Neural progenitor cell (in vitro differentiated cells): Measurements from ENCODE around the gene RPTOR. TPM values are rescaled to one million over a fixed set of nuclear protein-coding genes. Genes with fewer than 3 reads are reported as not detected.

Experiments
- DNase-seq: peaks from one replicate; pipeline ENCODE4 v3.0.0-alpha.2; 2016; ENCODE audit warnings: low spot score
- H2AFZ ChIP-seq: fragments of 200-600 bp; sonication (generic); replicated peaks from 2 replicates; pipeline ENCODE4 v1.6.1; 2016; ENCODE audit warnings: antibody characterized with exemption
- H3F3A ChIP-seq: fragments of 200-600 bp; sonication (generic); 2 replicates; pipeline ENCODE4 v1.6.1; 2016; ENCODE audit warnings: antibody characterized with exemption, low read depth
- H3K27ac ChIP-seq: fragments of 200-600 bp; sonication (generic); 2 replicates; pipeline ENCODE4 v1.5.1; 2016; ENCODE audit warnings: mild to moderate bottlenecking
- H3K27me3 ChIP-seq: fragments of 200-600 bp; sonication (generic); 2 replicates; pipeline ENCODE4 v1.6.1; 2016; ENCODE audit warnings: mild to moderate bottlenecking, moderate library complexity
- H3K36me3 ChIP-seq: fragments of 200-600 bp; sonication (generic); 2 replicates; pipeline ENCODE4 v1.5.1; 2016
- H3K4me1 ChIP-seq: fragments of 200-600 bp; sonication (generic); 2 replicates; pipeline ENCODE4 v1.6.1; 2016; ENCODE audit warnings: mixed run types
- H3K4me2 ChIP-seq: fragments of 200-600 bp; sonication (generic); 2 replicates; pipeline ENCODE4 v1.6.1; 2016
- H3K4me3 ChIP-seq: fragments of 200-600 bp; sonication (generic); 2 replicates; pipeline ENCODE4 v1.5.1; 2016
- H3K79me2 ChIP-seq: fragments of 200-600 bp; sonication (generic); 2 replicates; pipeline ENCODE4 v1.6.1; 2016; ENCODE audit warnings: low read depth
- H3K9ac ChIP-seq: fragments of 200-600 bp; sonication (generic); 2 replicates; pipeline ENCODE4 v1.6.1; 2016
- H3K9me3 ChIP-seq: fragments of 200-600 bp; sonication (generic); 2 replicates; pipeline ENCODE4 v1.5.1; 2016; ENCODE audit warnings: low read depth
- H4K20me1 ChIP-seq: fragments of 200-600 bp; sonication (generic); 2 replicates; pipeline ENCODE4 v1.6.1; 2016; ENCODE audit warnings: low read depth
- H3K27ac Mint-ChIP-seq: 3 replicates; pipeline ENCODE4 v1.8.0; 2021; ENCODE audit warnings: mixed read lengths
- H3K27me3 Mint-ChIP-seq: 2 replicates; pipeline ENCODE4 v1.8.0; 2022; ENCODE audit warnings: low read depth, mild to moderate bottlenecking, inconsistent platforms, moderate library complexity, mixed read lengths; ENCODE audit not compliant: insufficient read depth
- H3K36me3 Mint-ChIP-seq: 3 replicates; pipeline ENCODE4 v1.8.0; 2021; ENCODE audit warnings: mixed read lengths
- H3K4me1 Mint-ChIP-seq: 3 replicates; pipeline ENCODE4 v1.8.0; 2021; ENCODE audit warnings: mixed read lengths
- H3K4me3 Mint-ChIP-seq: 3 replicates; pipeline ENCODE4 v1.8.0; 2021; ENCODE audit warnings: mild to moderate bottlenecking, moderate library complexity, mixed read lengths
- H3K9me3 Mint-ChIP-seq: 3 replicates; pipeline ENCODE4 v1.8.0; 2020; ENCODE audit warnings: mixed read lengths
- CTCF ChIP-seq: fragments of 200-600 bp; sonication (generic); IDR thresholded peaks from 2 replicates; pipeline ENCODE4 v1.5.1; 2017; ENCODE audit warnings: antibody characterized with exemption, mild to moderate bottlenecking
- EZH2 ChIP-seq: fragments of 200-600 bp; sonication (generic); IDR thresholded peaks from 2 replicates; pipeline ENCODE4 v1.6.1; 2017; ENCODE audit warnings: antibody characterized with exemption, mild to moderate bottlenecking, moderate library complexity
- EZH2phosphoT487 ChIP-seq: fragments of 200-600 bp; sonication (generic); IDR thresholded peaks from 2 replicates; pipeline ENCODE4 v1.6.1; 2017; ENCODE audit warnings: antibody characterized with exemption
- total RNA-seq: library from RNA; depleted of rRNA; stranded (reverse); fragments of >200 nt; gene quantifications from 2 replicates; pipeline ENCODE4 v1.2.3, GENCODE V29; 2015; ENCODE audit warnings: low replicate concordance

The RPTOR gene
- total RNA-seq, 1 donor from 2014 or later, result 7.4 TPM

GRCh38 chr17:80816241-80817103 lies 271.8 kb downstream of the RPTOR start:
- H3K36me3 ChIP-seq, result no peaks in the 10 kb centered on the region
- H3K27me3 Mint-ChIP-seq, result no peaks in the 10 kb centered on the region
- no peak for DNase-seq
- no peak overlapping the region for H3K4me3 Mint-ChIP-seq
- no peak overlapping the region for H3K4me3 ChIP-seq
- peaks cover 6% of the 10 kb centered on the region for H3K36me3 Mint-ChIP-seq
- TF ChIP-seq EZH2phosphoT487 (no peak), CTCF (no peak), EZH2 (no peak)
- no peaks in the 10 kb centered on the region for H3K9me3 ChIP-seq
- H3K27ac ChIP-seq, result no peak overlapping the region
- peaks cover 2% of the 10 kb centered on the region for H3K9me3 Mint-ChIP-seq
- no peak overlapping the region for H3K9ac ChIP-seq
- no peak overlapping the region for H3K27ac Mint-ChIP-seq
- no peaks in the 10 kb centered on the region for H3K79me2 ChIP-seq
- H3F3A ChIP-seq, result no peaks in the 10 kb centered on the region
- peaks cover 6% of the 10 kb centered on the region for H4K20me1 ChIP-seq
- H3K4me2 ChIP-seq, result no peak overlapping the region
- no peaks in the 10 kb centered on the region for H3K4me1 ChIP-seq
- no peaks in the 10 kb centered on the region for H3K27me3 ChIP-seq
- peaks cover 25% of the 10 kb centered on the region for H3K4me1 Mint-ChIP-seq
- H2AFZ ChIP-seq, result no peak overlapping the region

GRCh38 chr17:80817321-80817845 lies 272.7 kb downstream of the RPTOR start:
- TF ChIP-seq CTCF, result no peak
- TF ChIP-seq EZH2, result no peak
- no peak for TF ChIP-seq EZH2phosphoT487
- no peak overlapping the region for H3K4me2 ChIP-seq
- Mint-ChIP-seq H3K4me3 (no peak overlapping the region), H3K27me3 (no peaks in the 10 kb centered on the region), H3K27ac (no peak overlapping the region), H3K36me3 (peaks cover 8% of the 10 kb centered on the region), H3K9me3 (peaks cover 2% of the 10 kb centered on the region), H3K4me1 (peaks cover 28% of the 10 kb centered on the region)
- no peaks in the 10 kb centered on the region for H3K4me1 ChIP-seq
- H3K9me3 ChIP-seq, result no peaks in the 10 kb centered on the region
- H3K36me3 ChIP-seq, result no peaks in the 10 kb centered on the region
- no peaks in the 10 kb centered on the region for H3K27me3 ChIP-seq
- DNase-seq, result no peak
- H3K27ac ChIP-seq, result no peak overlapping the region
- H3K9ac ChIP-seq, result no peak overlapping the region
- H3K4me3 ChIP-seq, result no peak overlapping the region
- H4K20me1 ChIP-seq, result peaks cover 6% of the 10 kb centered on the region
- H2AFZ ChIP-seq, result no peak overlapping the region
- no peaks in the 10 kb centered on the region for H3F3A ChIP-seq
- no peaks in the 10 kb centered on the region for H3K79me2 ChIP-seq

- Histone ChIP-seq H3K36me3 (no peaks in the 10 kb centered on the region), H3K4me2 (no peak overlapping the region), H4K20me1 (peaks cover 6% of the 10 kb centered on the region), H3K27me3 (no peaks in the 10 kb centered on the region), H3F3A (no peaks in the 10 kb centered on the region), H2AFZ (no peak overlapping the region), H3K9ac (no peak overlapping the region), H3K4me3 (no peak overlapping the region), H3K9me3 (no peaks in the 10 kb centered on the region), H3K4me1 (no peaks in the 10 kb centered on the region), H3K79me2 (no peaks in the 10 kb centered on the region), H3K27ac (no peak overlapping the region)
- H3K4me3 Mint-ChIP-seq, result no peak overlapping the region
- no peak for DNase-seq
- H3K4me1 Mint-ChIP-seq, result peaks cover 31% of the 10 kb centered on the region
- H3K9me3 Mint-ChIP-seq, result peaks cover 2% of the 10 kb centered on the region
- H3K27me3 Mint-ChIP-seq, result no peaks in the 10 kb centered on the region
- no peak overlapping the region for H3K27ac Mint-ChIP-seq
- H3K36me3 Mint-ChIP-seq, result peaks cover 11% of the 10 kb centered on the region
- TF ChIP-seq CTCF, result no peak
- no peak for TF ChIP-seq EZH2phosphoT487
- no peak for TF ChIP-seq EZH2
Measured at GRCh38 chr17:80817861-80818260, 273.2 kb downstream of the RPTOR start.
